HG03558 (cell line): ENCODE measurements around the gene EPHB2.

Experiments
- ATAC-seq: cut with Tn5 transposase; IDR thresholded peaks from one replicate; pipeline ENCODE4 v1.9.1; 2021; ENCODE audit warnings: moderate number of reproducible peaks; ENCODE audit not compliant: unreplicated experiment; ENCODE audit errors: extremely low read depth

EPHB2 gene

GRCh38 chr1:22850281-22850680, 139.6 kb downstream of the EPHB2 start:
- ATAC-seq, result no peak

DNA sequence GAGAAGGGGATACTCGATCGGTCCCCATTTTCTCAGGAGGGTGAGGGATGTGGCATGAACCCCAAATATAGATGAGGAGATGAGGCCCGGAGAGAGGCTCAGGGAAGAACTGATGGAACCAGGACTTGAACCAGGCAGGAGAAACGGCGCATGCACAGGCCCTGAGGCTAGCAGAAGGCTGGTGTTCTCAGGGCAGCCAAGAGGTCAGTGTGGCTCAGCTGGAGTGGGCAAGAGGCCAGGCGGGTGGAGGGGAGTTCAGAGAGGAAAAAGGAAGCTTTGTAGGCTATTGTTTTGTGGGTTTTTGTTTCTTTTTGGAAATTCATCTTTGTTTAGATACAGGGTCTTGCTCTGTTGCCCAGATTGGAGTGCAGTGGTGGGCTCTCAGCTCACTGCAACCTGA, 140.0 kb downstream of the EPHB2 start:
- no peak for ATAC-seq

DNA sequence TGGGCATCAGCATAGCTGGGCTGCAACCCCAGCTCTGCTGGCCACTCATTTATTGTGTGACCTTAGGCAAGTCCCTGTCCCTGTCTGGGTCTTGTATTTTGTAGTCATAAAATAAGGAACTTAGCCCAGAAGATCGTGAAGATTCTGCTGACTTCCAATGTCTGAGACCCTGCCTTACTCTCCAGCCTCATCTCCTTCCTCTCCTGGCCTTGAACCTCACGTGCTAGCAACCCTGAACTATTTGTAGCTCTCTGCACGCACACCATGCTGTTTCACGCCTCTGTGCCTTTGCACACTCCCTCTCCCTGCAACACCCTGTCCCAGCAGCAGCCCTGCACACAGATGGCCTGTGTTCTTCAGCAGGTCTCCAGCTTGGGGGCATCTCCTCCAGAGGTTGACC, 140.9 kb downstream of the EPHB2 start:
- ATAC-seq, result no peak

DNA sequence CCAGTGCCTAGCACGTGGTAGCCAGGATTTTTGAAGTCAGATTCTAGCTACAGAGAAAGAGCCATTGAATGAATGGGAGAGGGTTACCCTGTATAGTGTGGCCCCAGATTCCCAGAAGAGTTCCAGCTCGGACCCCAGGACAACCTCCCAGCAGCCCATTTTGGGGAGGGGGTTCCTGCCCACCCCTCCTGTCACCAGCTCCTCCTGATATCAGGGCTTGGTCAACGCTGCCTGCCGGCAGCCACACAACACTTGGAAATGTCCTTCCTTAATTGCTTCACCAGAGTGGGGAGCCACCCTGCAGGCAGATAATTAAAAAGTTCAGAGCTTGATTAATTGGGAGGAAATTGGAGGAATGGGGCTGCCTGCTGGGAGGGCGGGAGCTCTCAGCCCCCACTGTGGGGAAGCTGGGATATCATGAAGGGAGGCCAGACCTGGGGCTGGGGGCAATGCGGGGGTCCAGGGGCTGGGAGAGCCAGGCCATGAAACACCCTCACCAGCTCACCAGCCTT, 141.6 kb downstream of the EPHB2 start:
- no peak for ATAC-seq

DNA sequence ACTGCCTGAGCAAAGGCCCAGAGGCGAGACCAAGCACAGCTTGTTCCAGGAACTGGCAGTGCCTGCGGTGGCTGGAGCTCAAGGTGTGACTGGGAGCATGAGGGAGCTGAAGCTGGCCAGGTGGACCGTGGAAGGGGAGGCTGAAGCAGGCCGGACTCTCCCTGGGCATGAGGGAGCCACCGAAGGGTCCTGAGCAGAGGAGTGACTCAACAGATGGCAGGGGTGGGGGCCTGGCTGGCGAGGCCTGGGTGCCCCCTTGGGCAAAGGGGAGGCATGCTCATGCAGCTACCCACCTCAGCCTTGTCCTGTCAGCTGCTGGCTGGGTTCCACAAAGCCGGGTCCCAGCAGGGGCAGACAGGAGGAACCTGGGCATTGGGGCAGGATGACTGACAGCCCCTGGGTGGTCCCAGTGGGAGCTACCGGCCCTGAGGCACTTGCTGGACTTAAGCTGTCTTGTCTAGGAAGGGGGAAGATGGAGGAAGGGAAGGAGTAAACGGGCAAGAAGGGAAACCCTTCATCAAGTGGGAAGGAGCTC, 143.1 kb downstream of the EPHB2 start:
- ATAC-seq, result no peak

GRCh38 chr1:22854688-22855565, 144.3 kb downstream of the EPHB2 start:
- no peak for ATAC-seq

DNA sequence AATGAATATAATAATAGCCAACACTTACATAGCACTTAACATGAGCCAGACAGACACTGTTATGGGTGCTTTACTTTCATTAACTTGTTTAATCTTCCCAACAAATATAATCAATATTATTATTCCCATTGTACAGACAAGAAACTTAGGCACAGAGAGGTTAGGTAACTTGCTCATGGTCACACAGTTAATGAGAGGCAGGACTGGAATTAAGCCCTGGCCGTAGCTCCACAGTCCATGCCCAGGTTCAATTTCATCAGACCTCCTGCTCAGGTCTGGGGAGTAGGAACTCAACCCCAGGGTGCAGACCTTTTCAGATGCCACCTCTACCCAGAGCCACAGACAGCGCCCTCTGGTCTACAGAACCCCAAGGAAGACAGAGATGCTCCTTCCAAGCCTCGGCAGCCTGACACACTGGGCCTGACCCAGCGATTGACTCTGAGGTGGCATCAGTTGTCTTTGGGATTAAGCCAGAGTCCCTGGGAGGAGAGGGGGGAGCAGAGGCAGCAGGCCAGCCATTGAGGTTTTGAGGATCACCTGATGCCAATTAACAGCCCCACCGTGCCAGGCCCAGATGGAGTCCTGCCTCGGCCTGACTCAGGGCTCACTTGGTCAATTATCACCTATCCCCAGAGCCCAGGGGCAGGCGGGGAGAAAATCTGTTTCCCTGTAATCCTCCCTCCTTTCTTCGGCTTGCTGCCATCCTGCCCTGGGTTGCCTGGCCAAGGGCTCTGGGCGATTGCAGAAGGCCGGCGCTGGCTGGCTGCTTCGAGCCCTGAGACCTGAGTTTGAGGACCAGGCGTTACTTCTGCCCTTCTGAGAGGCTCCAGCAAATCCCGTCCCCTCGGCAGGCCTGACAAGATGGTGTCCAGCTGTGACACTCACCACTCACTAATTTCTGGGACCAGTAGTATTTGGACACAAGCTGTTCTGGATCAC, 145.3 kb downstream of the EPHB2 start:
- no peak for ATAC-seq

DNA sequence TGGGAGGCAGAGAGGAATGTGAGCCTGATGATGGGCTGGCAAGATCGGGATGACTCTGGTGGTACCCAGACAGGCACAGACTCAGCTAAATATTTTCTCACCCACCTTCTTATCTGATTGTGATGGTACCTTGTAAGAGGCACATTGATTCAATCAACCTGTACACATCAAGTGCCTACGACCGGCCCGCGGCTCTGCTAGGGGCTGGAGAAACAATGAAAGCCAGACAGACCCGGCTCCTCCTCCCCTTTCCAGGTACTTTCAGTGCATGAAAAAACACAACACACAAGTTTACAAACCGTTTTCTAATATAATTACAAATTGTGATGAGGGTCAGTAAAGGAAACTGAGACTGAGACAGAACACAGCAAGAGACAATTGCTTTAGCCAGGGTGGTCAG, 147.0 kb downstream of the EPHB2 start:
- ATAC-seq, result no peak

DNA sequence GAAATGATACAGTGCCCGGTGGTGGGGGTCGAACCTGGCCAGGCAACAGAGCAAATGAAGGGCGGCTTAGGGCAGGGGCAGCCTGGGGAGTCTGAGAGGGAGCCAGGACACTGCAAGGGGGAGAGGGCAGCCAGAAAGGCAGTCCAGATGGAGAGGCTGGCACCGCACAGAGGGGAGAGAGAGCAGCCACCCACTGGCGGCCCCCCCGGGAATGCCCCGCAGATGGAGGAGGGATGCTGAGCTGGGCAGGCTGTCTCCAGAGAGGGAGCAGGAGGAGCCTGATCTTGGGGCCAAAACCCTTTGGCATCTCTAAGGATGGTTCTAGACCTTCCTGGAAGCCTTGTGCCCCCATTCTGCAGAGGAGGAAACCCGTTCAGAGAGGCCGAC, 149.8 kb downstream of the EPHB2 start:
- no peak for ATAC-seq

DNA sequence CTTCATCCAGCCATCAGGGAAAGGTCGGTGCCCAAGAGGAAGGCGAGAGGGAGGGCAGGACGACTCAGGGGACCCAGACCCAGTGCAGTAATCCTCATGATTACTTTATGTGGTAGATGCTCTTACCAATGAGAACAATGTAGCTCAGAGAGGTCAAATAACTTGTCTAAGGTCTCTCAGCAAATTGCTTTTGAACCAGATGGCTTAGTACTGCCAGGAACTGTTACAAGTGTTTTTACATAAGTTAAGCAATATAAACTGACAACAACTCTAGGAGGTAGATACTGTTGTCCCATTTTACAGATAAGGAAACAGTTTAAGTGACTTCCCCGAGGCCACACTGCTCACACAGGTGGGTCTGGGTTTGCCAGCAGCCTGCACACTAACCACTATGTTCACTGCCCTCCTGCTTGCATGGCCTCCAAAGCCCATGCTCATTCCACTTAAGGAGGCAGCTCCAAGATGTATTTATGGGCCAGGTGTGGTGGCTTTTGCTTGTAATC, 150.3 kb downstream of the EPHB2 start:
- ATAC-seq, result no peak

DNA sequence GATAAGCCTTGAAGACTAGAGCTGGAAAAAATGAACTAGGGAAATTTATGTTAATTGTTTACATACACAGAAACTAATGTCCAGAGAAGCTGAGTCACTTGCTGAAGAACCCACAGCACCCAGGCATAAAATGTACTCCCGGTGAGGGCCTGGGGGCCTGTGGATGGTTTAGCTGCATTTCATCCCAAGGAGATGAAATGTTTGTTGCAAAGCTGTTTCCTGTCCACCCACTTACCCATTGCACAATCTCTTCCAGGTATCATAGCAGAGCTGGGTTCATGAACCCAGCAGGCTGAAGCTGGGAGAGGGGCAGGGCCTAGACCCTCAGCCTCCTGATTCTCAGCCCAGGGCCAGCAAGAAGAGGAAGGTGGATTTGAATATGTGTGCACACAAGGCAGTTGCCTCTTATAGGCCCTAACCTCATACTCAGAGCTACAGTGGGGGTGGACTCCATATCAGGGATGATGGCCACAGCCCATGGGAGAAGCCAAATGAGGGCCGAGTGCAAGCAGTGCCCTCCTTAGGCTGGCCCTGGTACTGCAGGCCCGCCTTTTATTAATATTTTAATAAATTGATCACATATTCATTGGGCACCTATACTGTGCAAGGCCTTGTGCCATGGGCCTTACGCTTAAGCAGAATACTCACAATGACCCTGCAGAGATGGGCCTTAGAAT, 151.3 kb downstream of the EPHB2 start:
- ATAC-seq, result no peak

DNA sequence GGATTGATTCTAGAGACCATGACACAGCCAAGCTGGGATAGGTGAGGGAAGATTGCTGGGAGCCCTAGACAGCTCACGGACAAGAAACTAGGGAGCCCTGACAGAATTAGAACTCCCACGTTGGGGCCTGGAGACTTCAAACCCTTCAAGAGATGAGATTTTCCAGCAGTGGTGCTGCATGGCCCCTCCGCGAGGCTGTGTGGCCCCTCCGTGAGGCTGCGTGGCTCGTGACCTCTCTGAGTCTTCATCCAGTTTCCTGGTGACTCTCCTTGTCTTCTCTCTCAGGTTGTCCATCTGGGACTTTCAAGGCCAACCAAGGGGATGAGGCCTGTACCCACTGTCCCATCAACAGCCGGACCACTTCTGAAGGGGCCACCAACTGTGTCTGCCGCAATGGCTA, 152.1 kb downstream of the EPHB2 start:
- ATAC-seq, result no peak

- no peak for ATAC-seq
Observed at GRCh38 chr1:22863766-22864165, 153.1 kb downstream of the EPHB2 start.

- ATAC-seq, result no peak
Observed at GRCh38 chr1:22864886-22865285, 154.2 kb downstream of the EPHB2 start.

GRCh38 chr1:22865736-22866135, 155.1 kb downstream of the EPHB2 start:
- no peak for ATAC-seq

DNA sequence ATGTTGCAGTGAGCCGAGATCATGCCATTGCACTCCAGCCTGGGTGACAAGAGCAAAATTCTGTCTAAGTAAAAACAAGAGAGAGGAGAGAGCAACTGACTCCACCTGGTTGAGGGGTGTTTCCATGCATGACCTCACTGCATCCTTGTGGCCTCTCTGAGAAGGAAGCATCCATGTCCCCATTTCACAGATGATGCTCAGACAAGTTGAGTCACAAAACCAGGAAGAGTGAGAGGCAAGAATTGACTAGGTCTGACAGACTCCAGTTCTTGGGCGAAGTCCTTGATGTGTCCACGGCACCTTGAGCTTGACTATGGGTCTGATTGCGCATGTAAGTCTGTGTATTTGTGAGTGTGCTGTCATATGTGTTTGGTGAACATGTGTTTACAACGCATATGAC, 156.2 kb downstream of the EPHB2 start:
- ATAC-seq, result no peak

DNA sequence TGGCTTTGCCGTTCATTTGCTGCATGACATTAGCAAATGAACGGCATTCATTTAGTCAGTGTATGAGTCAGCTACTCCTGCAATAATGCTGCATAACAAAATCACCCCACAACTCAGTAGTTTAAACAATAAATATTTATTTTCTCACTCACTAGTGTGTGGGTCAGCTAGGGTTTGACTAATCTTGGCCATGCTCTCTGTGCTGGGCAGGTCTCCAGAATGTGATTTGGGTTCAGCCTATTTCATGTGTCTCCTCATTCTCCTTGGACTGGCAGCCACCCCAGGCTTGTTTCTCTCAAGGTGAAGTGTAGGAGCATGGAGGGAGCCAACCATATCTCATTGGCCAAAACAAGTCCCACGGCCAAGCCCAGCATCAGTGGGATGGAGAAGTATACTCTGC, 157.7 kb downstream of the EPHB2 start:
- no peak for ATAC-seq

- ATAC-seq, result no peak
Observed at GRCh38 chr1:22869325-22869724, 158.7 kb downstream of the EPHB2 start.

GRCh38 chr1:22870201-22870871, 159.7 kb downstream of the EPHB2 start:
- no peak for ATAC-seq
